COLO829 (cell line): ENCODE data around the gene LRG1.

ENCODE experiments used
- DNase-seq: peaks from one replicate; pipeline ENCODE4 v3.0.0; 2012; ENCODE audit warnings: low spot score

The LRG1 gene

GRCh38 chr19:4508698-4509097 lies 31.1 kb downstream of the LRG1 start:
- DNase-seq, result no peak

- DNase-seq, result no peak
These were observed 32.0 kb downstream of the LRG1 start for GRCh38 chr19:4507804-4508203.

GRCh38 chr19:4507150-4507452 lies 32.7 kb downstream of the LRG1 start:
- no peak for DNase-seq

GRCh38 chr19:4506449-4507149 lies 33.2 kb downstream of the LRG1 start:
- DNase-seq, result peak; percentile 45

- no peak for DNase-seq
These were observed 34.0 kb downstream of the LRG1 start for GRCh38 chr19:4505570-4506448.

GRCh38 chr19:4504891-4505569 lies 34.8 kb downstream of the LRG1 start:
- no peak for DNase-seq

GRCh38 chr19:4504297-4504701 lies 35.5 kb downstream of the LRG1 start:
- DNase-seq, result no peak

- no peak for DNase-seq
These were observed 36.0 kb downstream of the LRG1 start for GRCh38 chr19:4503825-4504170.

GRCh38 chr19:4503132-4503824 lies 36.6 kb downstream of the LRG1 start:
- DNase-seq, result no peak

GRCh38 chr19:4502282-4503131 lies 37.3 kb downstream of the LRG1 start:
- DNase-seq, result no peak

- no peak for DNase-seq
These were observed 38.1 kb downstream of the LRG1 start for GRCh38 chr19:4501691-4502090.

- DNase-seq, result no peak
These were observed 38.8 kb downstream of the LRG1 start for GRCh38 chr19:4500841-4501591.

GRCh38 chr19:4499855-4500254 lies 40.0 kb downstream of the LRG1 start:
- DNase-seq, result no peak

- no peak for DNase-seq
These were observed 40.5 kb downstream of the LRG1 start for GRCh38 chr19:4499318-4499717.

- no peak for DNase-seq
These were observed 41.1 kb downstream of the LRG1 start for GRCh38 chr19:4498694-4499093.

- DNase-seq, result no peak
These were observed 42.0 kb downstream of the LRG1 start for GRCh38 chr19:4497770-4498389.

- no peak for DNase-seq
These were observed 43.5 kb downstream of the LRG1 start for GRCh38 chr19:4496304-4496703.

GRCh38 chr19:4495471-4495870 lies 44.4 kb downstream of the LRG1 start:
- DNase-seq, result no peak

GRCh38 chr19:4494691-4495064 lies 45.2 kb downstream of the LRG1 start:
- DNase-seq, result no peak

- no peak for DNase-seq
These were observed 45.7 kb downstream of the LRG1 start for GRCh38 chr19:4493929-4494690.
